H9 (cell line): ENCODE measurements around the gene KLHL33. TPM values are rescaled to one million over a fixed set of nuclear protein-coding genes. Genes with fewer than 3 reads are reported as not detected.

Source experiments
- DNase-seq: peaks from one replicate; pipeline ENCODE4 v3.0.0-alpha.2; 2017
- H2AFZ ChIP-seq: one replicate; pipeline ENCODE4 v1.6.1; 2013; ENCODE audit warnings: mild to moderate bottlenecking, low read length, control low read depth, moderate library complexity
- H2AK5ac ChIP-seq: 2 replicates; pipeline ENCODE4 v1.6.1; 2013; ENCODE audit warnings: low read length, control low read depth, mixed read lengths; ENCODE audit not compliant: insufficient read length
- H2BK120ac ChIP-seq: one replicate; pipeline ENCODE4 v1.6.1; 2013; ENCODE audit warnings: low read depth, mild to moderate bottlenecking, low read length, control low read depth, inconsistent platforms; ENCODE audit not compliant: poor library complexity, severe bottlenecking
- H2BK12ac ChIP-seq: 2 replicates; pipeline ENCODE4 v1.6.1; 2013; ENCODE audit warnings: low read length, control low read depth, mixed read lengths, low read depth; ENCODE audit not compliant: insufficient read length
- H2BK15ac ChIP-seq: 2 replicates; pipeline ENCODE4 v1.6.1; 2013; ENCODE audit warnings: low read depth, low read length, control low read depth
- H2BK20ac ChIP-seq: one replicate; pipeline ENCODE4 v1.6.1; 2013; ENCODE audit warnings: low read depth, mild to moderate bottlenecking, low read length, control low read depth, inconsistent platforms; ENCODE audit not compliant: poor library complexity, severe bottlenecking
- H2BK5ac ChIP-seq: 2 replicates; pipeline ENCODE4 v1.6.1; 2013; ENCODE audit warnings: low read length, control low read depth, mixed read lengths; ENCODE audit not compliant: insufficient read length
- H3K14ac ChIP-seq: 2 replicates; pipeline ENCODE4 v1.6.1; 2013; ENCODE audit warnings: low read length, control low read depth; ENCODE audit not compliant: insufficient read depth
- H3K18ac ChIP-seq: 2 replicates; pipeline ENCODE4 v1.6.1; 2013; ENCODE audit warnings: low read depth, mild to moderate bottlenecking, mixed read lengths, low read length, control low read depth; ENCODE audit not compliant: insufficient read length
- H3K23ac ChIP-seq: 2 replicates; pipeline ENCODE4 v1.6.1; 2013; ENCODE audit warnings: low read length, control low read depth, mixed read lengths, low read depth; ENCODE audit not compliant: insufficient read length
- H3K23me2 ChIP-seq: 2 replicates; pipeline ENCODE4 v1.6.1; 2013; ENCODE audit warnings: low read depth, mild to moderate bottlenecking, mixed read lengths, low read length, control low read depth; ENCODE audit not compliant: insufficient read length, poor library complexity, severe bottlenecking
- H3K27ac ChIP-seq: 2 replicates; pipeline ENCODE4 v1.5.1; 2013; ENCODE audit warnings: low read length, control low read depth, mixed read lengths, low read depth; ENCODE audit not compliant: insufficient read length
- H3K27me3 ChIP-seq: 2 replicates; pipeline ENCODE4 v1.6.1; 2013; ENCODE audit warnings: low read length, control low read depth, inconsistent platforms; ENCODE audit not compliant: insufficient read depth
- H3K4ac ChIP-seq: 2 replicates; pipeline ENCODE4 v1.6.1; 2013; ENCODE audit warnings: low read depth, mild to moderate bottlenecking, control low read depth, inconsistent platforms, low read length, moderate library complexity
- H3K4me1 ChIP-seq: 2 replicates; pipeline ENCODE4 v1.6.1; 2013; ENCODE audit warnings: low read length, control low read depth, inconsistent platforms; ENCODE audit not compliant: insufficient read depth
- H3K4me2 ChIP-seq: 2 replicates; pipeline ENCODE4 v1.6.1; 2013; ENCODE audit warnings: low read length, control low read depth, mixed read lengths; ENCODE audit not compliant: insufficient read length, insufficient read depth
- H3K56ac ChIP-seq: 2 replicates; pipeline ENCODE4 v1.6.1; 2013; ENCODE audit warnings: low read depth, mild to moderate bottlenecking, mixed read lengths, low read length, control low read depth; ENCODE audit not compliant: insufficient read length
- H3K79me1 ChIP-seq: 2 replicates; pipeline ENCODE4 v1.6.1; 2013; ENCODE audit warnings: low read depth, mild to moderate bottlenecking, moderate library complexity, low read length, control low read depth, inconsistent platforms; ENCODE audit not compliant: insufficient read depth, poor library complexity, severe bottlenecking
- H3K79me2 ChIP-seq: 2 replicates; pipeline ENCODE4 v1.6.1; 2013; ENCODE audit warnings: low read length, control low read depth, inconsistent platforms; ENCODE audit not compliant: insufficient read depth
- H3K9ac ChIP-seq: 2 replicates; pipeline ENCODE4 v1.6.1; 2013; ENCODE audit warnings: low read length, control low read depth, mixed read lengths; ENCODE audit not compliant: insufficient read length; ENCODE audit errors: extremely low read depth
- H3K9me3 ChIP-seq: one replicate; pipeline ENCODE4 v1.6.1; 2013; ENCODE audit warnings: low read depth, low read length, inconsistent platforms; ENCODE audit not compliant: control insufficient read depth
- H3T11ph ChIP-seq: one replicate; pipeline ENCODE4 v1.6.1; 2013; ENCODE audit warnings: mild to moderate bottlenecking, low read length, control low read depth, inconsistent platforms
- H4K20me1 ChIP-seq: one replicate; pipeline ENCODE4 v1.6.1; 2013; ENCODE audit not compliant: control insufficient read depth, insufficient read length, insufficient read depth
- H4K5ac ChIP-seq: 2 replicates; pipeline ENCODE4 v1.6.1; 2013; ENCODE audit warnings: low read depth, mild to moderate bottlenecking, mixed read lengths, low read length, control low read depth; ENCODE audit not compliant: insufficient read length
- H4K8ac ChIP-seq: replicated peaks from 2 replicates; pipeline ENCODE4 v1.6.1; 2013; ENCODE audit warnings: low read length, control low read depth, mixed read lengths, low read depth; ENCODE audit not compliant: insufficient read length
- H4K91ac ChIP-seq: 2 replicates; pipeline ENCODE4 v1.6.1; 2013; ENCODE audit warnings: low read depth, mild to moderate bottlenecking, moderate library complexity, mixed read lengths, low read length, control low read depth; ENCODE audit not compliant: insufficient read length
- H3K27ac Mint-ChIP-seq, 3 experiments: 2 replicates in 2 of 3; 3 replicates in 1 of 3; pipeline ENCODE4 v1.8.0; 2020 to 2021; ENCODE audit warnings: mixed read lengths in 3 of 3, mild to moderate bottlenecking in 1 of 3, moderate library complexity in 1 of 3
- H3K27me3 Mint-ChIP-seq: 2 replicates; pipeline ENCODE4 v1.8.0; 2021; ENCODE audit warnings: low read depth, mild to moderate bottlenecking, moderate library complexity, mixed read lengths
- H3K36me3 Mint-ChIP-seq, 3 experiments: 2 replicates in 2 of 3; 3 replicates in 1 of 3; pipeline ENCODE4 v1.8.0; 2020 to 2021; ENCODE audit warnings: low read depth in 3 of 3, mixed read lengths in 3 of 3; ENCODE audit not compliant: insufficient read depth in 1 of 3
- H3K4me1 Mint-ChIP-seq, 2 experiments: 2 replicates each; pipeline ENCODE4 v1.8.0; 2020; ENCODE audit warnings: mixed read lengths in 2 of 2
- H3K4me3 Mint-ChIP-seq, 2 experiments: 2 replicates in 1 of 2; 3 replicates in 1 of 2; pipeline ENCODE4 v1.8.0; 2020 to 2021; ENCODE audit warnings: mild to moderate bottlenecking in 2 of 2, mixed read lengths in 2 of 2, moderate library complexity in 1 of 2
- H3K9me3 Mint-ChIP-seq, 2 experiments: 2 replicates in 1 of 2; 3 replicates in 1 of 2; pipeline ENCODE4 v1.8.0; 2020; ENCODE audit warnings: mild to moderate bottlenecking in 2 of 2, mixed read lengths in 2 of 2, moderate library complexity in 1 of 2
- CTCF ChIP-seq: fragments of 200-600 bp; sonication (generic); conservative IDR thresholded peaks from 3 replicates; pipeline ENCODE4 v1.8.0; 2021; ENCODE audit warnings: antibody characterized with exemption, mild to moderate bottlenecking
- WGBS: extraction: QIAGEN DNeasy Blood & Tissue Kit; methylation state at CpG from one replicate; pipeline ENCODE4 v1.1.7; 2013; ENCODE audit warnings: missing lambda C conversion rate, low lambda C conversion rate, mixed read lengths; ENCODE audit not compliant: insufficient read length; ENCODE audit errors: extremely low coverage; 5-methylcytosine and 5-hydroxymethylcytosine counted together
- total RNA-seq: library from RNA; stranded (reverse); gene quantifications from 2 replicates; pipeline ENCODE4 v1.2.1, GENCODE V29; 2021

The KLHL33 gene
- total RNA-seq, 1 experiment from 2014 or later = 0.04 TPM

GRCh38 chr14:20415782-20416206 is 20.2 kb downstream of the KLHL33 start:
- Histone ChIP-seq H3T11ph (no peak overlapping the region), H3K9me3 (no peaks in the 10 kb centered on the region), H3K4me1 (no peaks in the 10 kb centered on the region), H3K9ac (no peak overlapping the region), H2BK20ac (no peak overlapping the region), H2BK120ac (no peak overlapping the region), H2BK5ac (no peak overlapping the region), H3K4me2 (no peak overlapping the region), H3K27ac (no peak overlapping the region), H3K27me3 (no peaks in the 10 kb centered on the region), H4K8ac (no peak overlapping the region), H3K4ac (no peak overlapping the region), H2BK12ac (no peak overlapping the region), H3K56ac (no peak overlapping the region), H4K5ac (no peak overlapping the region), H2BK15ac (no peak overlapping the region), H3K23me2 (peaks cover 4% of the 10 kb centered on the region), H3K79me1 (no peaks in the 10 kb centered on the region), H4K20me1 (no peaks in the 10 kb centered on the region), H3K23ac (no peak overlapping the region), H4K91ac (no peak overlapping the region), H2AK5ac (no peak overlapping the region), H3K14ac (no peak overlapping the region), H3K18ac (no peak overlapping the region), H3K79me2 (no peaks in the 10 kb centered on the region), H2AFZ (no peak overlapping the region)
- Mint-ChIP-seq H3K36me3 (no peaks in the 10 kb centered on the region), H3K9me3 (no peaks in the 10 kb centered on the region), H3K4me3 (peak overlapping the region in 1 of 2 experiments; percentile 1; a peak in 1 of 5 replicates), H3K4me1 (peaks cover 21 to 24% of the 10 kb centered on the region in 2 experiments), H3K27me3 (no peaks in the 10 kb centered on the region), H3K27ac (no peak overlapping the region)
- TF ChIP-seq CTCF = peak; percentile 77
- DNase-seq = no peak
- WGBS = no CpG with 5 or more reads among the region's 3 CpGs
